Pons (tissue), 1 donor: Measurements from ENCODE around the gene CALML4.
A peak's percentile ranks its signal among the peaks of the same experiment; 100 is the strongest.
"Not testable (repeated sequence)": the region's sequence is repeated elsewhere in the genome, so short reads cannot be mapped to it uniquely, and the experiment has no call there.

Experiments
- DNase-seq: peaks from one replicate; pipeline ENCODE4 v3.0.0-alpha.2; 2016; ENCODE audit warnings: low spot score

CALML4 gene

DNA sequence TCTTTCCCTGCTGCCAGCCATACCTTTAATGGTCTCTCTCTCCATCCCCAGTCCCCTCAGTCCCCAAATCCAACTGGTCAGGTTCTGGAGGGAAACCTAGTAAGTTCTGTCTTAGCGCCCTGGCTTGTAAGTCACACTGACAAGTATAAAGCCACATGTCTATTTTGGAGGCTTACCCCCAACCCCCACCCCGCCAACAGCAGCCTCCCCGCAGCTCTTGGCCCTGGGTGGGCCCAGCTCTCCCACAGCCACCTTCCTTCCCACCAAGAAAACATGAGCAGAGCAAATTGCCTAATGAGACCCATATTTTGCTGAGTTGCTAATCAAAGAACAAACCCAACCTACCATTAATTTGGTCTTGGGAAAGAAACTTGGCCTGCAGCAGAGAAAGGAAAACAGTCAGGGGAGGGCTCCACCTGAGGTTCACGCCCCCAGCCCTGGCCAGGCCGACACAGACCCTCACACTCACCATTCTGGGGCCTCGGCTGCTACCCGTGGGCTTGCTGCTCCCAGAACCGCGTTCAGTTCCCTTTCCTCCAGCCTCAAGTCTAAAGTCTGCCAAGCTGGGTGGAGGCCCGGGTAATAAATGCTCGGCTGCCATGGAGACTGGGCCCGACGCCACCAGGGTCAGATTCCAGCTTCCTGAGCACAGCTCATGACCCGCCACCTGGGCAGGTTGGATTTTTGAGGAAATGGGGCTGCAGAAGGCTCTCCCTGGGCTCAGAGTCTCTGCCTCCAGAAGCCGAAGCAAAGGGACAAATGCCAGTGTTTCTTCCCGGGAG is at the start of gene CALML4:
Gene CALML4 (minus strand): TSS at position 557 of the 782 bp plus-strand sequence. CDS start 85 bp downstream, at position 472.
- DNase-seq, result peak; percentile 44

DNA sequence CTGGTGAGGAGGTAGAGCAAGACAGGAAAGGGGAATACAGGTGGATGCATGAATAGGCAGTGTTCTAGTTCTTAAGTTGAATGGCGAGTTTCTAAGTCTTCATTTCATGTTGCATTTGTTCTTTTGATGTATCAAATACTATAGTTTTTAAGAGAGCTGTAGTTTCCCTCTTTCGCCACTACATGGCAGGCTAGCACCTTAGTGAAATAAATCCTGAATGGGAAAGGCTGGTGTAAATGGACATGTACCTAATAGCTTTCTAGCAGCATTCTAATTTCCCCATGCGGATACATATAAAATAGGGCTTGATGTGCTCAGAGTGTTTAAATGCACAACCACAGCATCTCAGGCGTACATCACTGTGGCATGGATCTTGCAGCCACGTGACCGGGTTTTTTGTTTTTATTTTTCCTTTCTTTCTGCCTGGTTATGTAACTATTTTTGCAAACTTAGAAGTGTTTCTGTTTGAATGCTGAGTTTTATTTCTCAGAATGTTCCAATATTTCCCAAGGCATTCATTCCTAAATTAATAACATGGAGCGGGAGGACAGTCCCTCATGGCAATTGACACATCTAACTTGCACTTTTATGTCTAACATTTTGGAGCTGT is 47.9 kb upstream of the CALML4 start:
- peak; percentile 94 for DNase-seq

DNA sequence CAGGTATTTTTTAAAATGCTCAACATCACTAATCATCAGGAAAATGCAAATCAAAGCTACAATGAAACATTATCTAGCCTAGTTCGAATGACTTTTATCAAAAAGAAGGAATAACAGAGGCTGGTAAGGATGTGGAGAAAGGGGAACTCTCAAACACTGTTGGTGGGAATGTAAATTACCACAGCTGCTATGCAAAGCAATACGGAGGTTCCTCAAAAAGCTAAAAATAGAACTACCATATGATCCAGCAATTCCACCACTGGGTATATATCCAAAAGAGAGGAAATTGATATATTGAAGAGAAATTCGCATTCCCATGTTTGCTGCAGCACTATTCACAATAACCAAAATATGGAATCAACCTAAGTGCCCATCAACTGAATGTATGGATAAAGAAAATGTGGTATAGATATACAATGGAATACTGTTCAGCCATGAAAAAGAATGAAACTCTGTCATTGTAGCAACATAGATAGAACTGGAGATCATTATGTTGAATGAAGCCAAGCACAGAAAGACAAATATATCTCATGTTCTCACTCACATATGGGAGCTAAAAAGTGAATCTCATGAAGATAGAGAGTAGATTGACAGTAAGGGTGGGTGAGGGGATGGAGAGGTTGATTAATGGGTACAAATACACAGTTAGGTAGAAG is 44.1 kb upstream of the CALML4 start:
- no peak for DNase-seq

DNA sequence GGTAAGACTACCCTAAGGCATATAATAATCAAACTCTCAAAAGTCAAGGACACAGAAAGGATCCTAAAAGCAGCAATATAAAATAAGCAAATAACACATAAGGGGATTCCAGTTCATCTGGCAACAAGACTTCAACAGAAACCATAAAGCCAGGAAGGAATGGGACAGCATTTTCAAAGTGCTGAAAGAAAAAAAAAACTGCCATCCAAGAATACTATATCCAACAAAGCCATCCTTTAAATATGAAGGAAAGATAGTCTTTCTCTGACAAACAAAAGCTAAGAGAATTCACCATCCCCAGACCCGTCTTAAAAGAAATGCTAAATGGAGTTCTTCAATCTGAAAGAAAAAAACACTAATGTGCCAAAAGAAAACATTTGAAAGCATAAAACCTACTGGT is 39.1 kb upstream of the CALML4 start:
- DNase-seq, result no peak

- no peak for DNase-seq
Observed at GRCh38 chr15:68241088-68241935, 36.2 kb upstream of the CALML4 start.

GRCh38 chr15:68239025-68239424 is 33.9 kb upstream of the CALML4 start:
- no peak for DNase-seq

GRCh38 chr15:68235022-68235421 is 29.9 kb upstream of the CALML4 start:
- no peak for DNase-seq

GRCh38 chr15:68234520-68234919 is 29.4 kb upstream of the CALML4 start:
- DNase-seq, result not testable (repeated sequence)

- no peak for DNase-seq
Observed at GRCh38 chr15:68234060-68234459, 28.9 kb upstream of the CALML4 start.

GRCh38 chr15:68232937-68233336 is 27.8 kb upstream of the CALML4 start:
- peak; percentile 60 for DNase-seq

GRCh38 chr15:68232449-68232848 is 27.3 kb upstream of the CALML4 start:
- peak; percentile 46 for DNase-seq

GRCh38 chr15:68231102-68231818 is 26.1 kb upstream of the CALML4 start:
- DNase-seq, result no peak

- DNase-seq, result peak; percentile 42
Observed at GRCh38 chr15:68230157-68231100, 25.3 kb upstream of the CALML4 start.

GRCh38 chr15:68229386-68230156 is 24.4 kb upstream of the CALML4 start, which contains the start of gene CLN6:
TSS of gene CLN6 (minus strand) at chr15:68229728. CDS start at chr15:68229584, 144 bp downstream.
- DNase-seq, result peak; percentile 82

- DNase-seq, result no peak
Observed at GRCh38 chr15:68228971-68229385, 23.8 kb upstream of the CALML4 start.

DNA sequence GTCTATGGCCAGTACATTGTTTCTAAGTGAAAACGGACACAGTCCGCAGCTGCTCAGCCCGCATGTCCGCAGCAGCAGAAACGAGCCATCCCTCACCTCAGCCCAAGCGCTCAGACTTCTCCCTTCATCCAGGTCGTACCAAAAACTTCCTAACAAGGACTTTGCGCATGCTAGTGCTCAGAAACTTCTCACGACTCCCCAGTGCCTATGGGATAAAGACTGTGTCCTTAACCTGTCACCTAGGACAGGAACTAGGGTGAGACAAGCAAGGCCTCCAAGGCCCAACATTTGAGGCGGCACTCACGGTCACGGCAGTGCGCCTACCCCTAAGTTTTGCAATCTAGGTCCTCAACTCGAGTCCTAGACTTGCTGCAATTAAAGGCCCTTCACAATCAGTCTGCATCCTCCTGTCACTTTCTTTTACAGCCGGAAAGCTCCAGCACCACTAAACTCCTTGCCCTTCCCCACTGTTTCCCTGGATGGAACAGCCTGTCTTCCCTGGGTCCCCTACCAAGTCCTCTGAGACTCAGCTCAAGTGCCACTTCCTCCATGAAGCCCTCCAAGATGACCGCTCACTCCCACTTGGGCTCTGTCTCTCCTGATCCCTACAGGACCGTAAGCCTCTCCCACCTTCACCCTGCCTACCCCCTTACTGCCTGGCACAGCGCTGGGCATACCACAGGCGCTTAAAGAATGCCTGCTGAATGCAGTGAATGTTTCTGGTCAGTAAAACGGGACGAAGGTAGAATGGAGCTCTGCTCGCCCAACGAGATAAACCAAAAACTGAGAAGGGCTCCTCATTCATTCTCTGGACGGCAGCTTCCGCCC is 23.2 kb upstream of the CALML4 start:
- DNase-seq, result no peak

DNA sequence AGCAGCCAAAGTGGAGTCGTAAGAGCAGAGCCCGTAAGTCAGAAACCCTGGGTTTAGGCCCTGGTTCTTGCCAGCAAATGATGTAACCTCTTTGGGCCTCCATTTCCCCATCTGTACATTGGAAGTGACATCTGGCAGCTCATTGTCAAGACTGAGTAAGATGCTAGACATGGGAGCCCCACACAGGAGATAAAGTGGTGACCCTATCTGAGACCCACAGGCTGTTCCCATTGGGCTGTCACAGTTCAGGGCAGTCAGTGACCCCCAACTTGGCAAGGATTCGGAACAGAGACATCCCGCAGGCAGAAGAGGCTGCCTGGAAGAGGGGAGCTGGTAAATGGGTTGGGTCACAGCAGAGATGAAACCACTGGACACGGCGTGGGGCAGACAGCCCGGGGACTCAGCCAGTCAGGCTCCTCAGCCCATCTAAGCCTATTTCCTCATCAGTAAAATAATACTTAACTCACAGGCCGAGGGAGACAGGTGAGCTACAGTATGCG is 22.6 kb upstream of the CALML4 start:
- no peak for DNase-seq

GRCh38 chr15:68225442-68225841 is 20.3 kb upstream of the CALML4 start:
- DNase-seq, result not testable (repeated sequence)
